ENCODE data around the gene CLDN1.

DNA sequence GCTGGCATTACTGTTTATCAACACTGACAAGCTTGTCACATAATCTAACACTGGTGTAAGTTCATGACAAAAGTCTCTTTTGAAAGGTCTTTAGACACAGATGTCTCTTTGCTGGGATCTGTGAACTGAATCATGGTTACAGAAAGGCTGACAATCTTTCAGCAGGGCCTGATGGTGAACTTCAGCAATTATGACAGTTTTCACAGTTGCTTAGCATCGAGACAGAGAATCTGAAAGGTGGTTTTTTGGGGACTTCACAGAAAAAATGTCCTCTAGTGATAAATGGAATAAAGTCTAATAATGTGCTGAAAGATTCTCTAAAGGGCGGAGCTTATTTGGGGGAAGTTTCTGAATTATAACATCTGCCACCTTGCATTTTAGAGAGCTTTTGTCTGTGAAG lies 32.3 kb downstream of the CLDN1 start:
- TF ChIP-seq, protein P1, sequence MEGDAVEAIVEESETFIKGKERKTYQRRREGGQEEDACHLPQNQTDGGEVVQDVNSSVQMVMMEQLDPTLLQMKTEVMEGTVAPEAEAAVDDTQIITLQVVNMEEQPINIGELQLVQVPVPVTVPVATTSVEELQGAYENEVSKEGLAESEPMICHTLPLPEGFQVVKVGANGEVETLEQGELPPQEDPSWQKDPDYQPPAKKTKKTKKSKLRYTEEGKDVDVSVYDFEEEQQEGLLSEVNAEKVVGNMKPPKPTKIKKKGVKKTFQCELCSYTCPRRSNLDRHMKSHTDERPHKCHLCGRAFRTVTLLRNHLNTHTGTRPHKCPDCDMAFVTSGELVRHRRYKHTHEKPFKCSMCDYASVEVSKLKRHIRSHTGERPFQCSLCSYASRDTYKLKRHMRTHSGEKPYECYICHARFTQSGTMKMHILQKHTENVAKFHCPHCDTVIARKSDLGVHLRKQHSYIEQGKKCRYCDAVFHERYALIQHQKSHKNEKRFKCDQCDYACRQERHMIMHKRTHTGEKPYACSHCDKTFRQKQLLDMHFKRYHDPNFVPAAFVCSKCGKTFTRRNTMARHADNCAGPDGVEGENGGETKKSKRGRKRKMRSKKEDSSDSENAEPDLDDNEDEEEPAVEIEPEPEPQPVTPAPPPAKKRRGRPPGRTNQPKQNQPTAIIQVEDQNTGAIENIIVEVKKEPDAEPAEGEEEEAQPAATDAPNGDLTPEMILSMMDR (IDR thresholded peaks at IDR 0.05): no peak
- TF ChIP-seq POLR2AphosphoS5 (IDR thresholded peaks at IDR 0.05): no peak
- TF ChIP-seq EP300 (IDR thresholded peaks at IDR 0.05): no peak
- no peak for TF ChIP-seq POLR2A (IDR thresholded peaks at IDR 0.05)
